Coronary artery (tissue), 2 donors: ENCODE data around the gene EEF1AKMT2.
A peak's percentile ranks its signal among the peaks of the same experiment; 100 is the strongest.

Source experiments
- DNase-seq: peaks from one replicate; pipeline ENCODE4 v3.0.0-alpha.2; 2017; ENCODE audit warnings: low spot score
- H3K27ac ChIP-seq, 2 donors: fragments of 200-600 bp; sonication (generic); one replicate each; pipeline ENCODE4 v1.5.1; 2016 to 2019
- H3K4me3 ChIP-seq: fragments of 200-600 bp; sonication (generic); 2 replicates; pipeline ENCODE4 v1.5.1; 2016; ENCODE audit warnings: mild to moderate bottlenecking, moderate library complexity
- TF ChIP-seq, protein P1 (sequence below): fragments of 200-600 bp; sonication (generic); IDR thresholded peaks from one replicate; pipeline ENCODE4 v1.5.1; 2019; ENCODE audit warnings: antibody characterized with exemption

EEF1AKMT2 gene

DNA sequence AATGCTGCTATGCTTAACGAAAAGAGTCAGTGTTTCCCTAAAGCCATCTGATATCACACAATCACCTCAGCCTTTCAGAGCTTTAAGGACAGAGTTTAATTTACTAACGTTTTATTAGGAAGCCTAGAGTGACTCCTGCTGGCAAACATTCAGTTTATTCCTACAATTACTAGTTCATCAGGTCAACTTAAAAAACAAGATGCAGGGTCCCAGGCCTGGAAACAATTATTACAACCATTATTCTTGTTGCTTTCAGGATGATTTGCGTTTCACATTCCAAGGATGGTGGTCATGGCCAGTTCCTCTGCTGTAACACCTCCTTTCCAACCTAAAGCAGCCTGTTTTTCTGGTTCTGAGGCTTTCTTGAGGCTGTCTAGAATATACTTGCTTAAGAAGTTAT, 46.0 kb downstream of the EEF1AKMT2 start:
- TF ChIP-seq, protein P1, sequence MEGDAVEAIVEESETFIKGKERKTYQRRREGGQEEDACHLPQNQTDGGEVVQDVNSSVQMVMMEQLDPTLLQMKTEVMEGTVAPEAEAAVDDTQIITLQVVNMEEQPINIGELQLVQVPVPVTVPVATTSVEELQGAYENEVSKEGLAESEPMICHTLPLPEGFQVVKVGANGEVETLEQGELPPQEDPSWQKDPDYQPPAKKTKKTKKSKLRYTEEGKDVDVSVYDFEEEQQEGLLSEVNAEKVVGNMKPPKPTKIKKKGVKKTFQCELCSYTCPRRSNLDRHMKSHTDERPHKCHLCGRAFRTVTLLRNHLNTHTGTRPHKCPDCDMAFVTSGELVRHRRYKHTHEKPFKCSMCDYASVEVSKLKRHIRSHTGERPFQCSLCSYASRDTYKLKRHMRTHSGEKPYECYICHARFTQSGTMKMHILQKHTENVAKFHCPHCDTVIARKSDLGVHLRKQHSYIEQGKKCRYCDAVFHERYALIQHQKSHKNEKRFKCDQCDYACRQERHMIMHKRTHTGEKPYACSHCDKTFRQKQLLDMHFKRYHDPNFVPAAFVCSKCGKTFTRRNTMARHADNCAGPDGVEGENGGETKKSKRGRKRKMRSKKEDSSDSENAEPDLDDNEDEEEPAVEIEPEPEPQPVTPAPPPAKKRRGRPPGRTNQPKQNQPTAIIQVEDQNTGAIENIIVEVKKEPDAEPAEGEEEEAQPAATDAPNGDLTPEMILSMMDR, result no peak
- H3K27ac ChIP-seq, result peak overlapping the region in 1 of 2 donors; percentile 88
- DNase-seq, result no peak

DNA sequence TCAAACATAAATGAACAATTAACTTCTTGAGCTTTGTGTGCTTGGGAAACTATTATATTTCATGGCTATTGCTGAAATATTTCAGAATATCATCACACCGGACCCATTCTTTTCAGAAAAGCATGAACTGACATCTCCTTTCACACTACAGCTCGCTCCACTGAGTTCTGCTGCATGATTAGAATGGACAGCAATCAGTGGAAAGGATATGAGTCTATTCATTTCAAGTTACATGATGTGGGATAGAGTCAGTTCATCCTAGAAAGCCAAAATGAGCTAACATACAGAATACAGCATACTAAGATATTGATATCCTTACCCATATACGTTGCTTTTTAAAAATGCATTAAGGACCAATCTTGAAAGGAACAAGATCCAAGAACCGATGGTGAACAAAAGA, 46.4 kb downstream of the EEF1AKMT2 start:
- H3K27ac ChIP-seq, result peak overlapping the region in 1 of 2 donors; percentile 88
- TF ChIP-seq, protein P1, result no peak
- DNase-seq, result no peak
- H3K4me3 ChIP-seq, result no peak overlapping the region

More for the DNA sequence above, 46.0 kb downstream of the EEF1AKMT2 start:
- H3K4me3 ChIP-seq, result no peak overlapping the region

DNA sequence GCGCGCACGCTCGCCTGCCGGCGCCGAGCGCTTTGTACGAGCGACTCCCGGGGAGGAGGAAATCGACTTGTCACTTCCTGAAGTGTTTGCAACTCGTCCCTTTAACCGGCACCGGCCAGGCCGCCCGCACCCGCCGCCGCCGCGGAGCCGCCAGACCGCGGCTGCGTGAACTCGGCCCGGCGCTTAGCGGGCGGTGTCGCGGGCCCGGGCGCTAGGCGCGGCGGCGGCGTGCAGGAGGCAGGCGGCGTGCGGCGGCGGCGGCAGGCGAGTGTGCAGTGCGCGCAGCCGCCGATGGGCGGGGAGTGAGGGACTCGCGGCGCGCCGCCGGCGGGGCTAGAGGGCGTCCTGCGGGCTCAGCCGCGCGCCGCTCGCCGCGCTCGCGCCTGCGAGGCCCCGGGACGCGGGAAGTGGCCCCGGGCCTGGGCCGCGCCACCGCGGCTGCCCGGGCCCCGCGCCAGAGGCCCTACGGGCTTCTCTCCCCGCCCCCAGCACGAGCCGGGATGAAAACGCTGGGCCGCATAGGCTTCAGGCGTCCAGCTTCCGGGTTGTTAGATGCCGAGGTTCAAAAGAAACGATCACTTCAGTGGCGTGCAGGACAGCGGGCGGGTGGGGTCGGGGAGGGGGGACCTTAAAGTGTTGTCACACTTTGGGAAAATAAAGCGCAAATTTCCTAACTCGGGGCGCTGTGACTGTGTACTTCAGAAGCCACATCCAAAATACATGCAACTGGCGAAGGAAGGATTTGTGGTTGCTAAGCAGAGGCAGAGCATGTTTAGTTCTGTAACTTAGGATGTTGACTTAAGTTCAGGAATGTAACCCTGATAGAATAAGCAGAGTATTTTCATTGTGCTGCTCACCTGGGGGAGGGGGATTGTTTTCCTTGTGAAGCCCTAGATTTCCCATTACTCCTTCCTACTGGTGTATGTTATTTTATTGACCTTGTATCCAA, 47.3 kb downstream of the EEF1AKMT2 start, which contains the start of gene FAM53B:
Gene FAM53B, minus strand, starts transcription at position 277 of the 949 bp plus-strand sequence. CDS start 37,665 bp downstream, outside the sequence.
- Histone ChIP-seq H3K27ac (peak within 1 kb of the TSS; percentile 73 to 88), H3K4me3 (peak within 1 kb of the TSS; percentile 85)
- no peak for DNase-seq
- TF ChIP-seq, protein P1, result no peak

DNA sequence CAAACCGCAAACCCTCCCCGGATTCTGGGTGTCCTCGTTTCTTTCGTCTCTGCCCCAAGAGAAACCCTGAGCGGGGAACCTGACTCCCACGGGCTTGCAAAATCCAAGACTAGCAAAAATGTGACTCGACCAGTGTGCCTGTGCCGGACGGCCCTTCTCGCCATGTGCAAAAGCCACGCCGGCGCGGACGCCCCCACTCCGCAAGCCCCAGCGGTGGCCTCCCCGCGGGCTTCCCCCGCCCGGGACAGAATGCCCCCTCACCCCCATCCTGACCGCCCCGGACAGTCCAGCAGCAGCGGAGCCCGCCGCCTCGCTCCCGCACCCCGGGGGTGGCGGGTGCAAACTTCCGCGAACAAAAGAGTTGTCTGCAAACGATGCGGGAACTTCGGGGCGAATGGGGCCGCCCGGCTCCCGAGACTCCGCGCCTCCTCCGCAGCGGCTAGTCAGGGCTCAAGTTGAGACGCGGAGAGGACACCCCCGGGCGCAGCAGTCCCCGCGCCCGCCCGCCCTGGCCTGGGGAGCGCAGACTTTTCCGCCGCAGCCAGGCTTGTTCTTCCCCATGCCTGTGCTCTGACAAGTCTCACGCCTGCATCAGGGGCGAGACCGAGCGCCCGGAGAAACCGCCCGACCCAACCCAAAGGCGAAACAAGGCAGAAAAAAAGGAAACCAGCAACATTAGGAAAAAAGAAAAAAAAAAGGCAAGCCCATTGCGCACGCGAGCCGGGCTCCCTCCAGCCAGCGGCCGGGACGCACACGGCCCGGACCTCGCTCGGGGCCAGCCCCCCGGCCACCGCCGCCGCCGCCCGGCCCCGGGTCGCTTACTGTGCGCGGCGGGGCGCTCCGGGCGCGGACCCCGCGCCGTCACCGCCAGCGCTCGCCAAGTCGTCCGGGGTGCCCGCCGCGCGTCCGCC, 48.2 kb downstream of the EEF1AKMT2 start:
- DNase-seq, result no peak
- TF ChIP-seq, protein P1, result no peak

DNA sequence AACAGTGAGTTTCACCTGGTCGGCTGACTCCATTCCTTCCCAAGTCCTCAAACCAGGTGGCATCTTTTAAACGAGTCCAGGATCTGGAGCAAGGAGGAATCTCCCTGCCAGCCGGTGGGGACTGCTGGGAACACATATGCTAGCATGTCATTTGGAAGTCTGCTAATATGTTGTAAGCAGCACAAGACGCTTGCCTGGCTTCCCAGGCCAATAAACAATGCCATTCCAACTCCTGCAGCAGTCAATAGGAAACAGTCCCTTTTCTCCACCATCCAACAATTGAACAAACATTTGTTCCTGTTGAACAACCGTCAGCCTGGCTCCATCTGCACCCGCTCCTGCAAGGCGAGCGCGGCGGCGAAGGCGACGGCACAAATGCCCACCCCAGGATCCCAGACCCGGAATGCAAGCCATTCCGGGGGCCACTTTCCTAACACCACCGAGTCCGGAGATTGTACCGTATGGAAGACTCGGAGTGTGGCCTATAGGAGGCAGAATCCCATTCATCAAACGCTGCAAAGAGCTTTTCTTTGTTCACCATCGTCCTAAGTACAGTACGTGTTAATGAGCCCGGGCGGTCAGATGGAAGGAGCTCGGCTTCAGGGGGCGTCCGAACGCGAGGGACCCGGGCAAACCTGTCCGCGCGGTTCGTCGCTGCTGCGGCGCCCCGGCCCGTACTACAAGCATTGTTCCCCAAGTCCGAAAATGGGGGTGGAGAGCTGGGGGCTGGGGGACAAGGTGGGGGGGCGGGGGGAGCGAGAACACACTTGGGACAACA, 49.1 kb downstream of the EEF1AKMT2 start:
- peak overlapping the region; percentile 62 to 88 for H3K27ac ChIP-seq
- peak overlapping the region; percentile 85 for H3K4me3 ChIP-seq
- TF ChIP-seq, protein P1, result no peak
- DNase-seq, result no peak

More for the DNA sequence above, 48.2 kb downstream of the EEF1AKMT2 start:
- Histone ChIP-seq H3K27ac (peak overlapping the region; percentile 62 to 88), H3K4me3 (peak overlapping the region; percentile 85)

DNA sequence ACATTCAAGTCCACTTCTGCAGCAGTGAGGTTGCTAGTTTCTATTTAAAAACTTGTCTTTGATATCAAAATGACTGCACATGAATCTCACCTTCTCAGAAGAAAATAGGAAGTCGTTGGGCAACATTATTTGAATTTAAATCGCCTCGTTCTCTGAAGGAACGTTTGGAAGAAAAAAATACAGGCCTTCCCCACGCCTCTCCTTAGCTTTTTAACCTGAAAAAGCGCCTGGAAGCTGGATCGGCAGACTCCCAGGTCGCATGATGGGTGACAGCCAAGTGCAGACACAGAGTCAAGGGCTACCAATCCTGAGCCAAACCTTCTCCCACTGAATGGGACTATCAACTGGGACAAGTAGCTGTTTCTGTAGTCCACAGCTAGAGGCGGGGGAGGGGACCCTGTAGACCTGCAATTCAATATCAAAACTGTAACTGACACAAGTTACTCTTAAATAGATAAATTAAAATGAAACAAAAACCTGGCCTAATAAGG, 49.7 kb downstream of the EEF1AKMT2 start:
- H3K4me3 ChIP-seq, result peak overlapping the region; percentile 85
- TF ChIP-seq, protein P1, result no peak
- DNase-seq, result no peak

More for the DNA sequence above, 49.7 kb downstream of the EEF1AKMT2 start:
- peak overlapping the region; percentile 62 to 88 for H3K27ac ChIP-seq
